Activated CD4-positive, alpha-beta T cell treated with anti-CD3 and anti-CD28 coated beads for 36 hours (primary cell): ENCODE data around the gene CDYL. TPM values are rescaled to one million over a fixed set of nuclear protein-coding genes. Genes with fewer than 3 reads are reported as not detected.
"Not testable (repeated sequence)": the region's sequence is repeated elsewhere in the genome, so short reads cannot be mapped to it uniquely, and the experiment has no call there.

Experiments used
- ATAC-seq: fragments of 200-7000 bp; cut with Tn5 transposase; one replicate; pipeline ENCODE4 v1.10.0; 2021; ENCODE audit warnings: mild to moderate bottlenecking, moderate library complexity
- CTCF ChIA-PET: fragments of 350-600 bp; sonication (Branson Sonifier 250); formaldehyde crosslinking; loops from one replicate; lab custom pipeline; 2021; ENCODE audit warnings: antibody characterized with exemption; lab: Charles Lee
- POLR2A ChIA-PET: fragments of 350-600 bp; sonication (Branson Sonifier 250); formaldehyde crosslinking; loops from one replicate; lab custom pipeline; 2021; ENCODE audit warnings: antibody characterized with exemption, inconsistent platforms; lab: Charles Lee
- DNase-seq: peaks from one replicate; pipeline ENCODE4 v3.0.0-alpha.2; 2020
- H3K27ac Mint-ChIP-seq: one replicate; pipeline ENCODE4 v1.8.0; 2021; ENCODE audit warnings: mixed read lengths
- H3K27me3 Mint-ChIP-seq: one replicate; pipeline ENCODE4 v1.8.0; 2021; ENCODE audit warnings: mixed read lengths
- H3K36me3 Mint-ChIP-seq: one replicate; pipeline ENCODE4 v1.8.0; 2021; ENCODE audit warnings: low read depth, mixed read lengths
- H3K4me1 Mint-ChIP-seq: one replicate; pipeline ENCODE4 v1.8.0; 2021; ENCODE audit warnings: mixed read lengths
- H3K4me3 Mint-ChIP-seq: one replicate; pipeline ENCODE4 v1.8.0; 2021; ENCODE audit warnings: mild to moderate bottlenecking, moderate library complexity, mixed read lengths
- H3K9me3 Mint-ChIP-seq: one replicate; pipeline ENCODE4 v1.8.0; 2021; ENCODE audit warnings: low read depth, mixed read lengths
- intact Hi-C, 2 experiments: fragments of 100-400 bp; cut with DNase I in 1 of 2; cut with micrococcal nuclease in 1 of 2; formaldehyde crosslinking; loops; one replicate each; pipeline versions ENCODE4 v1.14.2 to v1.15.1; 2022 to 2024; cut with DNase I, micrococcal nuclease
- total RNA-seq, 2 experiments: library from RNA; stranded (reverse); gene quantifications; one replicate each; pipeline ENCODE4 v1.2.3, GENCODE V29; 2021

The CDYL gene
- total RNA-seq, 2 experiments from 2014 or later: 22.1 to 33.7 TPM

- peaks cover 10% of the 10 kb centered on the region for H3K9me3 Mint-ChIP-seq
- DNase-seq (no peak), ATAC-seq (no peak)
- ChIA-PET CTCF (no interaction called here), POLR2A (no interaction called here)
- no peaks in the 10 kb centered on the region for H3K4me1 Mint-ChIP-seq
- H3K36me3 Mint-ChIP-seq: no peaks in the 10 kb centered on the region
- H3K27me3 Mint-ChIP-seq: no peaks in the 10 kb centered on the region
- intact Hi-C loops: no loop called here
- no peak overlapping the region for H3K27ac Mint-ChIP-seq
- H3K4me3 Mint-ChIP-seq: no peak overlapping the region
Observed at GRCh38 chr6:4983322-4983721, 207.1 kb downstream of the CDYL start.

GRCh38 chr6:4986999-4987398, 210.8 kb downstream of the CDYL start:
- ChIA-PET CTCF (no interaction called here), POLR2A (no interaction called here)
- Mint-ChIP-seq H3K27ac (no peak overlapping the region), H3K27me3 (no peaks in the 10 kb centered on the region), H3K36me3 (peaks cover 12% of the 10 kb centered on the region), H3K9me3 (no peaks in the 10 kb centered on the region), H3K4me3 (no peak overlapping the region), H3K4me1 (no peaks in the 10 kb centered on the region)
- ATAC-seq: no peak
- no peak for DNase-seq
- intact Hi-C loops: no loop called here

GRCh38 chr6:4987432-4987831, 211.2 kb downstream of the CDYL start:
- ChIA-PET CTCF (no interaction called here), POLR2A (no interaction called here)
- Mint-ChIP-seq H3K4me3 (no peak overlapping the region), H3K27me3 (no peaks in the 10 kb centered on the region), H3K36me3 (peaks cover 16% of the 10 kb centered on the region), H3K9me3 (no peaks in the 10 kb centered on the region), H3K27ac (no peak overlapping the region), H3K4me1 (no peaks in the 10 kb centered on the region)
- intact Hi-C loops: no loop called here
- no peak for DNase-seq
- no peak for ATAC-seq

- CTCF ChIA-PET: interaction anchor here (0.5 to 0.7 kb wide), 2 partner anchors 27 to 184 kb away, joined by 3 read pairs; no protein-coding TSS in a partner anchor
- POLR2A ChIA-PET: no interaction called here
- H3K9me3 Mint-ChIP-seq: no peaks in the 10 kb centered on the region
Observed at GRCh38 chr6:4994741-4995140, 218.5 kb downstream of the CDYL start.

GRCh38 chr6:4997862-4998261, 221.7 kb downstream of the CDYL start:
- intact Hi-C loops: no loop called here
- H3K9me3 Mint-ChIP-seq: no peaks in the 10 kb centered on the region
- H3K4me1 Mint-ChIP-seq: no peaks in the 10 kb centered on the region
- H3K36me3 Mint-ChIP-seq: peaks cover 45% of the 10 kb centered on the region
- no peak overlapping the region for H3K27ac Mint-ChIP-seq
- DNase-seq (no peak), ATAC-seq (no peak)
- no peaks in the 10 kb centered on the region for H3K27me3 Mint-ChIP-seq
- ChIA-PET CTCF (no interaction called here), POLR2A (no interaction called here)
- no peak overlapping the region for H3K4me3 Mint-ChIP-seq

More at GRCh38 chr6:4994741-4995140, 218.5 kb downstream of the CDYL start:
- no peaks in the 10 kb centered on the region for H3K4me1 Mint-ChIP-seq
- peaks cover 52% of the 10 kb centered on the region for H3K36me3 Mint-ChIP-seq
- H3K4me3 Mint-ChIP-seq: no peak overlapping the region
- intact Hi-C loops: no loop called here
- ATAC-seq: no peak
- H3K27me3 Mint-ChIP-seq: no peaks in the 10 kb centered on the region
- no peak overlapping the region for H3K27ac Mint-ChIP-seq
- no peak for DNase-seq

GRCh38 chr6:4999586-4999985, 223.4 kb downstream of the CDYL start:
- Mint-ChIP-seq H3K4me3 (no peak overlapping the region), H3K4me1 (peaks cover 6% of the 10 kb centered on the region), H3K27me3 (no peaks in the 10 kb centered on the region), H3K9me3 (no peaks in the 10 kb centered on the region), H3K36me3 (peaks cover 38% of the 10 kb centered on the region), H3K27ac (no peak overlapping the region)
- DNase-seq (no peak), ATAC-seq (no peak)
- CTCF ChIA-PET: no interaction called here
- POLR2A ChIA-PET: no interaction called here
- intact Hi-C loops: no loop called here

- peak within 1 kb of the TSS; percentile 94 for H3K27ac Mint-ChIP-seq
- DNase-seq (peak; percentile 99), ATAC-seq (peak; percentile 97)
- H3K36me3 Mint-ChIP-seq: peaks cover 19% of the 10 kb centered on the region
- peaks cover 8% of the 10 kb centered on the region for H3K4me1 Mint-ChIP-seq
- peak within 1 kb of the TSS; percentile 87 for H3K4me3 Mint-ChIP-seq
- intact Hi-C loops: loop anchor here (1.0 to 5.0 kb wide), 13 partner anchors 27 to 1746 kb away; partner anchors contain the start of genes CDYL (in 2 of the 2), FARS2 (in 2 of the 2), ECI2 (in 1 of the 2) and FAM50B (in 1 of the 2)
- ChIA-PET POLR2A (interaction anchor here (0.7 kb wide), 1 partner anchor 434 kb away, joined by 3 read pairs; no protein-coding TSS in a partner anchor), CTCF (interaction anchor here (0.6 to 1.8 kb wide), 13 partner anchors 10 to 567 kb away, joined by 3 to 5 read pairs (median 3); no protein-coding TSS in a partner anchor)
- no peaks in the 10 kb centered on the region for H3K9me3 Mint-ChIP-seq
- no peaks in the 10 kb centered on the region for H3K27me3 Mint-ChIP-seq
Observed at GRCh38 chr6:5003604-5004372, 227.6 kb downstream of the CDYL start, which contains the start of gene RPP40. Gene RPP40, minus strand, starts transcription at chr6:5004037. Its CDS starts 35 bp downstream, at chr6:5004002.

- Mint-ChIP-seq H3K4me1 (peaks cover 8% of the 10 kb centered on the region), H3K27me3 (no peaks in the 10 kb centered on the region), H3K4me3 (peak overlapping the region; percentile 87), H3K9me3 (no peaks in the 10 kb centered on the region), H3K27ac (peak overlapping the region; percentile 94), H3K36me3 (peaks cover 14% of the 10 kb centered on the region)
- ATAC-seq (no peak), DNase-seq (no peak)
- intact Hi-C loops: loop anchor here (1.0 to 5.0 kb wide), 11 partner anchors 26 to 1747 kb away; partner anchors contain the start of genes CDYL (in 2 of the 2), ECI2 (in 1 of the 2), FAM50B (in 1 of the 2) and FARS2 (in 1 of the 2)
- ChIA-PET POLR2A (interaction anchor here (0.7 kb wide), 1 partner anchor 434 kb away, joined by 3 read pairs; no protein-coding TSS in a partner anchor), CTCF (interaction anchor here (0.6 to 1.8 kb wide), 12 partner anchors 9 to 568 kb away, joined by 3 to 5 read pairs (median 4); no protein-coding TSS in a partner anchor)
Observed at GRCh38 chr6:5004373-5005037, 228.3 kb downstream of the CDYL start.

GRCh38 chr6:5005038-5005433, 228.8 kb downstream of the CDYL start:
- H3K27ac Mint-ChIP-seq, intact Hi-C loops, POLR2A ChIA-PET: not testable (repeated sequence)

More at GRCh38 chr6:5005038-5005433, 228.8 kb downstream of the CDYL start:
- DNase-seq, H3K4me3 Mint-ChIP-seq, H3K4me1 Mint-ChIP-seq, H3K9me3 Mint-ChIP-seq, ATAC-seq, H3K27me3 Mint-ChIP-seq: not testable (repeated sequence)
- H3K36me3 Mint-ChIP-seq: peaks cover 11% of the 10 kb centered on the region
- CTCF ChIA-PET: interaction anchor here (1.1 to 1.8 kb wide), 4 partner anchors 10 to 106 kb away, joined by 3 to 5 read pairs (median 4); no protein-coding TSS in a partner anchor
